ENCODE data around the gene GPC6.

GPC6 gene

DNA sequence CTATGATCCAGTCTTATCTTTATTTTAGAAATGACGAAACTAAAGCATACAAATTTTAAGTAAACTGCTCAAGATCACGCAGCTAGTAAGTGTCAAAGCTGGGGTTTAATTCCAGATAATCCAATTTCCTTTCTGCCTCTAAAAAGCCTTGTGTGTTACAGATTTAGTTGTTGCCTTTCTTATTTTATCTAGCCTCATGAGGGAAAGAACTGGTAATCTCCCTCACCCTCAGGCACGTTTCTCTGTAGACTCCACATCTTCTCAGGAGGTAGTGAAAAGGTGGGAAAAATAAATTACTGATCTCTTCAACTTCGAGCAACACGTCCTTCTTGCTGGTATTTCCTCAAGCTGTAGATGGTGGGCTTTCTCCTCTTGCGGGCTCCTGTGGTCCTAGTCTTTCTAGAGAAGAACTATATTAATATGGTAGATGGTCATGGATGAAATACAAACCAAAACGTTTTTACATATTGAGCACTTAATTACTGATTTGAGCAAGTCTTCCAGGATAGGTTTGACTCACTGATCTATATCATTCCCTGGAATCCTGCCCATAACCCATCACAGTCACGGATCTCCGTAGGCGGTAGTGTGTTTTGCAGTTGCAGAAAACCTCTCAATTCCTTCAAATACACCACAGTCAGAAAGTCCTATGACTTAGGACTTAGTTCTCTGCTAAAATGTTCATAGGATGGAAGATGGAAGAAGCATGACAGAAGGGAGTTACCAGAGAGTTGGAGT lies 733.4 kb downstream of the GPC6 start:
- Histone ChIP-seq H3K4me3 (replicated peaks; ENCODE audit: insufficient read depth, low read length) (no peak overlapping the region), H3K27ac (replicated peaks) (no peak overlapping the region), H3K27me3 (ENCODE audit: insufficient read depth, poor library complexity, severe bottlenecking) (no peaks in the 10 kb centered on the region)
- no peak for DNase-seq (ENCODE audit: low read depth in 1 of 2, low spot score in 1 of 2)
- TF ChIP-seq GABPA (IDR thresholded peaks at IDR 0.05; ENCODE audit: low read depth) (no peak), POLR2AphosphoS5 (IDR thresholded peaks at IDR 0.05; ENCODE audit: low read depth) (no peak), SPI1 (IDR thresholded peaks at IDR 0.05; ENCODE audit: borderline replicate concordance, low read depth) (no peak)
- TF ChIP-seq, protein P1, sequence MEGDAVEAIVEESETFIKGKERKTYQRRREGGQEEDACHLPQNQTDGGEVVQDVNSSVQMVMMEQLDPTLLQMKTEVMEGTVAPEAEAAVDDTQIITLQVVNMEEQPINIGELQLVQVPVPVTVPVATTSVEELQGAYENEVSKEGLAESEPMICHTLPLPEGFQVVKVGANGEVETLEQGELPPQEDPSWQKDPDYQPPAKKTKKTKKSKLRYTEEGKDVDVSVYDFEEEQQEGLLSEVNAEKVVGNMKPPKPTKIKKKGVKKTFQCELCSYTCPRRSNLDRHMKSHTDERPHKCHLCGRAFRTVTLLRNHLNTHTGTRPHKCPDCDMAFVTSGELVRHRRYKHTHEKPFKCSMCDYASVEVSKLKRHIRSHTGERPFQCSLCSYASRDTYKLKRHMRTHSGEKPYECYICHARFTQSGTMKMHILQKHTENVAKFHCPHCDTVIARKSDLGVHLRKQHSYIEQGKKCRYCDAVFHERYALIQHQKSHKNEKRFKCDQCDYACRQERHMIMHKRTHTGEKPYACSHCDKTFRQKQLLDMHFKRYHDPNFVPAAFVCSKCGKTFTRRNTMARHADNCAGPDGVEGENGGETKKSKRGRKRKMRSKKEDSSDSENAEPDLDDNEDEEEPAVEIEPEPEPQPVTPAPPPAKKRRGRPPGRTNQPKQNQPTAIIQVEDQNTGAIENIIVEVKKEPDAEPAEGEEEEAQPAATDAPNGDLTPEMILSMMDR (IDR thresholded peaks at IDR 0.05; ENCODE audit: insufficient read depth, low read length) = no peak
- TF ChIP-seq, protein P2, sequence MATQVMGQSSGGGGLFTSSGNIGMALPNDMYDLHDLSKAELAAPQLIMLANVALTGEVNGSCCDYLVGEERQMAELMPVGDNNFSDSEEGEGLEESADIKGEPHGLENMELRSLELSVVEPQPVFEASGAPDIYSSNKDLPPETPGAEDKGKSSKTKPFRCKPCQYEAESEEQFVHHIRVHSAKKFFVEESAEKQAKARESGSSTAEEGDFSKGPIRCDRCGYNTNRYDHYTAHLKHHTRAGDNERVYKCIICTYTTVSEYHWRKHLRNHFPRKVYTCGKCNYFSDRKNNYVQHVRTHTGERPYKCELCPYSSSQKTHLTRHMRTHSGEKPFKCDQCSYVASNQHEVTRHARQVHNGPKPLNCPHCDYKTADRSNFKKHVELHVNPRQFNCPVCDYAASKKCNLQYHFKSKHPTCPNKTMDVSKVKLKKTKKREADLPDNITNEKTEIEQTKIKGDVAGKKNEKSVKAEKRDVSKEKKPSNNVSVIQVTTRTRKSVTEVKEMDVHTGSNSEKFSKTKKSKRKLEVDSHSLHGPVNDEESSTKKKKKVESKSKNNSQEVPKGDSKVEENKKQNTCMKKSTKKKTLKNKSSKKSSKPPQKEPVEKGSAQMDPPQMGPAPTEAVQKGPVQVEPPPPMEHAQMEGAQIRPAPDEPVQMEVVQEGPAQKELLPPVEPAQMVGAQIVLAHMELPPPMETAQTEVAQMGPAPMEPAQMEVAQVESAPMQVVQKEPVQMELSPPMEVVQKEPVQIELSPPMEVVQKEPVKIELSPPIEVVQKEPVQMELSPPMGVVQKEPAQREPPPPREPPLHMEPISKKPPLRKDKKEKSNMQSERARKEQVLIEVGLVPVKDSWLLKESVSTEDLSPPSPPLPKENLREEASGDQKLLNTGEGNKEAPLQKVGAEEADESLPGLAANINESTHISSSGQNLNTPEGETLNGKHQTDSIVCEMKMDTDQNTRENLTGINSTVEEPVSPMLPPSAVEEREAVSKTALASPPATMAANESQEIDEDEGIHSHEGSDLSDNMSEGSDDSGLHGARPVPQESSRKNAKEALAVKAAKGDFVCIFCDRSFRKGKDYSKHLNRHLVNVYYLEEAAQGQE (IDR thresholded peaks at IDR 0.05; ENCODE audit: insufficient replicate concordance, low read depth) = no peak

DNA sequence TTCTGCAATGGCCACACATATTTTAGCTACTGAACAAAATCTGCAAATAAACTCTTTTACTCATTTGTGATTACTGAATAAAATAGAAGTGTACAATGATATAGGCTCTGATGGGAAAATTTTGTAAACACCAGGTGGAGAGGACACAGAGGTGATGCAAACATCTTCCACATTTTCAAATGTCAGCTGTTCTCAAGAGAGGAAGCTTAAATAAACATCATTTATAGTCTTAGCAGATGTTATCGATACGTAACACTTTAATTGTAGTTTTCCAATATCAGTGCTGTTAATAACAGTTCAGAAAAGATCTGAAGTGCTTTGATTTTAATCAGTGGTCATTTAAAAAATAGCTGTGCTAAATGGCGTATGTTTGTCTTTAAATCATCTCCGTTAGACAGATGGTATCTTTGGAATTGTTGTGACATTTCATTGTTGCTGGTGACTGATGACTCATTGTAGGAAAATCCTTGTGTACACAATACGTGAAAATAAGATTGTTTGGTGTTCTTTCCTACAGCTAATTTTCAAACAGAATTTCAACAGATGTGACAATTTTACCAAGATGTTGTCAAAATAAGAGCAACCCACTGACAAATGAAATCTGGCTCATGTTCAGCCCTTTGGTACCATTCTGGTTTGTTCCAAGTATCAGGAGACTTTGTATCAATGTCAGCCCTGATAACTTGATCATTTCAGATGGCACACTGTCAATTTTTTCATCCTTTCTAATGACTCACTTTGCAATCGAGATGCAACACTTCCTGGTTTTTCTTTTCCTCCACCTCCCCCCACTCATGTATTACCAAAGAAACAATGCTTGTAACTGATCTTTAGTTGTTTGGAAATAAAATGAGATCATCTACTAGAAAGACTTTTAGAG lies 736.9 kb downstream of the GPC6 start:
- H3K27ac ChIP-seq (replicated peaks) = no peak overlapping the region
- TF ChIP-seq, protein P2 (IDR thresholded peaks at IDR 0.05; ENCODE audit: insufficient replicate concordance, low read depth) = no peak
- TF ChIP-seq, protein P1 (IDR thresholded peaks at IDR 0.05; ENCODE audit: insufficient read depth, low read length) = no peak
- TF ChIP-seq GABPA (IDR thresholded peaks at IDR 0.05; ENCODE audit: low read depth) (no peak), POLR2AphosphoS5 (IDR thresholded peaks at IDR 0.05; ENCODE audit: low read depth) (no peak), SPI1 (IDR thresholded peaks at IDR 0.05; ENCODE audit: borderline replicate concordance, low read depth) (no peak)
- H3K4me3 ChIP-seq (replicated peaks; ENCODE audit: insufficient read depth, low read length) = no peak overlapping the region
- H3K27me3 ChIP-seq (ENCODE audit: insufficient read depth, poor library complexity, severe bottlenecking) = no peaks in the 10 kb centered on the region
- DNase-seq (ENCODE audit: low read depth in 1 of 2, low spot score in 1 of 2) = no peak

DNA sequence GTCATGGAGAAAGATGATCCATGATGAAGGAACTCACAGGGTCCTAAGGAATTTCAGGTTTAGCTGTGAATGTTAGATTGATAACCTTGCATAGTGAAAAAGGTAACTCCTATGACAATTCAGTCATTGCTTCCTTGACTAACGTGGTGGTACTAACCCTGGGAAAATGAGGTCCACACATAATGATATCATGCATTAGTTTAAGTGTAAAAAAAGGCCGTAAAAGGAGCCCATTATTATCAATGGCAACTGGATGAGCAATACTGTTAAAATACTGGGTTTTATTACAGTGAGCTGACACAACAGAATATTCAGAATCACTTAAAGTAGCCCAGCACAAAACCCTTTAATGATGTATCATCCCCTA lies 737.5 kb downstream of the GPC6 start:
- Histone ChIP-seq H3K27ac (replicated peaks) (no peak overlapping the region), H3K4me3 (replicated peaks; ENCODE audit: insufficient read depth, low read length) (no peak overlapping the region), H3K27me3 (ENCODE audit: insufficient read depth, poor library complexity, severe bottlenecking) (no peaks in the 10 kb centered on the region)
- DNase-seq (ENCODE audit: low read depth in 1 of 2, low spot score in 1 of 2) = no peak
- TF ChIP-seq, protein P2 (IDR thresholded peaks at IDR 0.05; ENCODE audit: insufficient replicate concordance, low read depth) = no peak
- TF ChIP-seq GABPA (IDR thresholded peaks at IDR 0.05; ENCODE audit: low read depth) = no peak
- no peak for TF ChIP-seq POLR2AphosphoS5 (IDR thresholded peaks at IDR 0.05; ENCODE audit: low read depth)
- TF ChIP-seq, protein P1 (IDR thresholded peaks at IDR 0.05; ENCODE audit: insufficient read depth, low read length) = no peak
- TF ChIP-seq SPI1 (IDR thresholded peaks at IDR 0.05; ENCODE audit: borderline replicate concordance, low read depth) = no peak

Data from HL-60 (cell line).